ENCODE results near the gene SRMS. TPM values are rescaled to one million over a fixed set of nuclear protein-coding genes. Genes with fewer than 3 reads are reported as not detected.

The SRMS gene
- total and polyA plus RNA-seq, 2 donors (not counting 1 experiment from before 2014, with no cell fraction given), result not detected

GRCh38 chr20:63525971-63526370 is 21.6 kb downstream of the SRMS start:
- H3K9ac ChIP-seq (ENCODE audit: insufficient read depth, low read length), result no peak overlapping the region

GRCh38 chr20:63525185-63525584 is 22.4 kb downstream of the SRMS start:
- Histone ChIP-seq H3K9ac (ENCODE audit: insufficient read depth, low read length) (no peak overlapping the region), H3K4me1 (ENCODE audit: control insufficient read depth, extremely low read depth, insufficient read depth, low read length) (peaks cover 2% of the 10 kb centered on the region), H3K36me3 (ENCODE audit: control insufficient read depth, insufficient read depth, low read length) (peaks cover 5% of the 10 kb centered on the region), H3K4me3 (replicated peaks in 1 of 4; ENCODE audit: control extremely low read depth in 1 of 4, insufficient read depth in 1 of 4, low read depth in 3 of 4, low read length in 4 of 4) (no peak overlapping the region), H3K27me3 (ENCODE audit: control insufficient read depth, insufficient read depth, low read length) (no peaks in the 10 kb centered on the region), H3K27ac (ENCODE audit: insufficient read depth, low read length) (no peak overlapping the region), H3K79me2 (ENCODE audit: control insufficient read depth, insufficient read depth, low read length) (peaks cover 14% of the 10 kb centered on the region), H2AFZ (ENCODE audit: low read length) (no peak overlapping the region), H4K20me1 (ENCODE audit: control insufficient read depth, extremely low read depth, insufficient read depth, low read length) (no peaks in the 10 kb centered on the region), H3K9me3 (ENCODE audit: control insufficient read depth, insufficient read depth, low read depth, low read length) (no peaks in the 10 kb centered on the region), H3K4me2 (ENCODE audit: extremely low read depth, insufficient read depth, low read length) (no peak overlapping the region)
- TF ChIP-seq EZH2 (IDR thresholded peaks at IDR 0.05; ENCODE audit: low read length, missing control alignments), result no peak
- no peak for TF ChIP-seq CTCF (conservative IDR thresholded peaks at IDR 0.05 in 1 of 2, IDR thresholded peaks at IDR 0.05 in 1 of 2; ENCODE audit: low read depth in 1 of 2, low read length in 2 of 2)
- no peak for DNase-seq (ENCODE audit: low read depth in 2 of 2)

More at GRCh38 chr20:63525971-63526370, 21.6 kb downstream of the SRMS start:
- Histone ChIP-seq H3K4me2 (ENCODE audit: extremely low read depth, insufficient read depth, low read length) (no peak overlapping the region), H2AFZ (ENCODE audit: low read length) (no peak overlapping the region), H3K27me3 (ENCODE audit: control insufficient read depth, insufficient read depth, low read length) (no peaks in the 10 kb centered on the region), H3K4me1 (ENCODE audit: control insufficient read depth, extremely low read depth, insufficient read depth, low read length) (peaks cover 2% of the 10 kb centered on the region), H4K20me1 (ENCODE audit: control insufficient read depth, extremely low read depth, insufficient read depth, low read length) (no peaks in the 10 kb centered on the region), H3K9me3 (ENCODE audit: control insufficient read depth, insufficient read depth, low read depth, low read length) (no peaks in the 10 kb centered on the region), H3K79me2 (ENCODE audit: control insufficient read depth, insufficient read depth, low read length) (peaks cover 14% of the 10 kb centered on the region), H3K36me3 (ENCODE audit: control insufficient read depth, insufficient read depth, low read length) (peaks cover 5% of the 10 kb centered on the region), H3K27ac (ENCODE audit: insufficient read depth, low read length) (no peak overlapping the region), H3K4me3 (replicated peaks in 1 of 4; ENCODE audit: control extremely low read depth in 1 of 4, insufficient read depth in 1 of 4, low read depth in 3 of 4, low read length in 4 of 4) (no peak overlapping the region)
- TF ChIP-seq CTCF (conservative IDR thresholded peaks at IDR 0.05 in 1 of 2, IDR thresholded peaks at IDR 0.05 in 1 of 2; ENCODE audit: low read depth in 1 of 2, low read length in 2 of 2) (no peak), EZH2 (IDR thresholded peaks at IDR 0.05; ENCODE audit: low read length, missing control alignments) (no peak)
- DNase-seq (ENCODE audit: low read depth in 2 of 2), result no peak

GRCh38 chr20:63522981-63523611 is 24.5 kb downstream of the SRMS start:
- H2AFZ ChIP-seq (ENCODE audit: low read length), result no peak overlapping the region
- no peak for DNase-seq (ENCODE audit: low read depth in 2 of 2)

More at GRCh38 chr20:63522981-63523611, 24.5 kb downstream of the SRMS start:
- Histone ChIP-seq H3K4me2 (ENCODE audit: extremely low read depth, insufficient read depth, low read length) (no peak overlapping the region), H3K4me3 (replicated peaks in 1 of 4; ENCODE audit: control extremely low read depth in 1 of 4, insufficient read depth in 1 of 4, low read depth in 3 of 4, low read length in 4 of 4) (no peak overlapping the region), H4K20me1 (ENCODE audit: control insufficient read depth, extremely low read depth, insufficient read depth, low read length) (no peaks in the 10 kb centered on the region), H3K4me1 (ENCODE audit: control insufficient read depth, extremely low read depth, insufficient read depth, low read length) (peaks cover 2% of the 10 kb centered on the region), H3K79me2 (ENCODE audit: control insufficient read depth, insufficient read depth, low read length) (peaks cover 14% of the 10 kb centered on the region), H3K9me3 (ENCODE audit: control insufficient read depth, insufficient read depth, low read depth, low read length) (no peaks in the 10 kb centered on the region), H3K27me3 (ENCODE audit: control insufficient read depth, insufficient read depth, low read length) (no peaks in the 10 kb centered on the region), H3K36me3 (ENCODE audit: control insufficient read depth, insufficient read depth, low read length) (peaks cover 5% of the 10 kb centered on the region), H3K9ac (ENCODE audit: insufficient read depth, low read length) (no peak overlapping the region), H3K27ac (ENCODE audit: insufficient read depth, low read length) (no peak overlapping the region)
- TF ChIP-seq CTCF (conservative IDR thresholded peaks at IDR 0.05 in 1 of 2, IDR thresholded peaks at IDR 0.05 in 1 of 2; ENCODE audit: low read depth in 1 of 2, low read length in 2 of 2) (no peak), EZH2 (IDR thresholded peaks at IDR 0.05; ENCODE audit: low read length, missing control alignments) (no peak)
